HEK293 (cell line): Measurements from ENCODE around the gene NME1.

Experiments
- BCL11A ChIP-seq: fragments of 450-650 bp; formaldehyde crosslinking; IDR thresholded peaks from 2 replicates; pipeline ENCODE4 v1.5.1; 2016; ENCODE audit warnings: low read depth, missing biosample characterization, missing genetic modification characterization
- KLF10 ChIP-seq: fragments of 450-650 bp; IDR thresholded peaks from 2 replicates; pipeline ENCODE4 v1.5.1; 2018; ENCODE audit warnings: missing biosample characterization, mild to moderate bottlenecking, missing genetic modification characterization
- SP7 ChIP-seq: fragments of 450-650 bp; formaldehyde crosslinking; IDR thresholded peaks from 2 replicates; pipeline ENCODE4 v1.5.1; 2016; ENCODE audit warnings: missing biosample characterization, missing genetic modification characterization
- TCF7L2 ChIP-seq: IDR thresholded peaks from 2 replicates; pipeline ENCODE4 v1.6.1; 2011; ENCODE audit warnings: low read depth, mild to moderate bottlenecking, inconsistent platforms, low read length, moderate library complexity, borderline replicate concordance
- ZBTB7A ChIP-seq: fragments of 450-650 bp; formaldehyde crosslinking; IDR thresholded peaks from 2 replicates; pipeline ENCODE4 v1.5.1; 2016; ENCODE audit warnings: low read depth, missing biosample characterization, missing genetic modification characterization
- ZFP37 ChIP-seq: fragments of 450-650 bp; formaldehyde crosslinking; IDR thresholded peaks from 2 replicates; pipeline ENCODE4 v1.5.1; 2016; ENCODE audit warnings: missing biosample characterization, missing genetic modification characterization
- ZNF10 ChIP-seq: fragments of 450-650 bp; formaldehyde crosslinking; IDR thresholded peaks from 2 replicates; pipeline ENCODE4 v1.5.1; 2017; ENCODE audit warnings: missing biosample characterization, missing genetic modification characterization
- ZNF140 ChIP-seq: fragments of 450-650 bp; formaldehyde crosslinking; IDR thresholded peaks from 2 replicates; pipeline ENCODE4 v1.5.1; 2016; ENCODE audit warnings: missing biosample characterization, missing genetic modification characterization
- ZNF2 ChIP-seq: fragments of 450-650 bp; formaldehyde crosslinking; IDR thresholded peaks from 2 replicates; pipeline ENCODE4 v1.5.1; 2016; ENCODE audit warnings: missing biosample characterization, missing genetic modification characterization
- ZNF202 ChIP-seq: fragments of 450-650 bp; formaldehyde crosslinking; IDR thresholded peaks from 2 replicates; pipeline ENCODE4 v1.5.1; 2016; ENCODE audit warnings: missing biosample characterization, missing genetic modification characterization, borderline replicate concordance
- ZNF335 ChIP-seq: fragments of 450-650 bp; formaldehyde crosslinking; conservative IDR thresholded peaks from 2 replicates; pipeline ENCODE4 v1.5.1; 2016; ENCODE audit warnings: missing biosample characterization, missing genetic modification characterization
- ZNF366 ChIP-seq: fragments of 450-650 bp; formaldehyde crosslinking; conservative IDR thresholded peaks from 2 replicates; pipeline ENCODE4 v1.5.1; 2016; ENCODE audit warnings: missing biosample characterization, missing genetic modification characterization
- ZNF48 ChIP-seq: fragments of 450-650 bp; formaldehyde crosslinking; IDR thresholded peaks from 2 replicates; pipeline ENCODE4 v1.5.1; 2016; ENCODE audit warnings: missing biosample characterization, missing genetic modification characterization
- ZNF544 ChIP-seq: fragments of 450-650 bp; formaldehyde crosslinking; IDR thresholded peaks from 2 replicates; pipeline ENCODE4 v1.5.0; 2017; ENCODE audit warnings: missing biosample characterization, missing genetic modification characterization
- ZNF558 ChIP-seq: fragments of 450-650 bp; formaldehyde crosslinking; IDR thresholded peaks from 2 replicates; pipeline ENCODE4 v1.5.1; 2016; ENCODE audit warnings: missing biosample characterization, missing genetic modification characterization
- ZNF561 ChIP-seq: fragments of 450-650 bp; IDR thresholded peaks from 2 replicates; pipeline ENCODE4 v1.5.1; 2018; ENCODE audit warnings: missing biosample characterization, missing genetic modification characterization, borderline replicate concordance
- ZNF571 ChIP-seq: fragments of 450-650 bp; formaldehyde crosslinking; IDR thresholded peaks from 2 replicates; pipeline ENCODE4 v1.5.0; 2017; ENCODE audit warnings: missing biosample characterization, missing genetic modification characterization
- ZNF596 ChIP-seq: fragments of 450-650 bp; IDR thresholded peaks from 2 replicates; pipeline ENCODE4 v1.5.0; 2018; ENCODE audit warnings: missing biosample characterization, mild to moderate bottlenecking, missing genetic modification characterization, moderate library complexity
- TF ChIP-seq, protein P1 (sequence below): fragments of 450-650 bp; formaldehyde crosslinking; IDR thresholded peaks from 2 replicates; pipeline ENCODE4 v1.5.1; 2016; ENCODE audit warnings: missing biosample characterization, missing genetic modification characterization
- TF ChIP-seq, protein P2 (sequence below): fragments of 450-650 bp; formaldehyde crosslinking; IDR thresholded peaks from 2 replicates; pipeline ENCODE4 v1.5.1; 2016; ENCODE audit warnings: missing biosample characterization, missing genetic modification characterization
- TF ChIP-seq, protein P3 (sequence below): fragments of 450-650 bp; formaldehyde crosslinking; IDR thresholded peaks from 2 replicates; pipeline ENCODE4 v1.5.1; 2016; ENCODE audit warnings: missing biosample characterization, missing genetic modification characterization
- TF ChIP-seq, protein P4 (sequence below): fragments of 450-650 bp; formaldehyde crosslinking; IDR thresholded peaks from 2 replicates; pipeline ENCODE4 v1.5.1; 2016; ENCODE audit warnings: missing biosample characterization, missing genetic modification characterization
- TF ChIP-seq, protein P5 (sequence below): fragments of 450-650 bp; formaldehyde crosslinking; conservative IDR thresholded peaks from 2 replicates; pipeline ENCODE4 v1.5.1; 2016; ENCODE audit warnings: low read depth, missing biosample characterization, missing genetic modification characterization
- TF ChIP-seq, protein P6 (sequence below): fragments of 450-650 bp; formaldehyde crosslinking; IDR thresholded peaks from 2 replicates; pipeline ENCODE4 v1.5.1; 2016; ENCODE audit warnings: missing biosample characterization, missing genetic modification characterization
- TF ChIP-seq, protein P7 (sequence below): fragments of 450-650 bp; formaldehyde crosslinking; IDR thresholded peaks from 2 replicates; pipeline ENCODE4 v1.5.1; 2016; ENCODE audit warnings: missing biosample characterization, missing genetic modification characterization

NME1 gene

DNA sequence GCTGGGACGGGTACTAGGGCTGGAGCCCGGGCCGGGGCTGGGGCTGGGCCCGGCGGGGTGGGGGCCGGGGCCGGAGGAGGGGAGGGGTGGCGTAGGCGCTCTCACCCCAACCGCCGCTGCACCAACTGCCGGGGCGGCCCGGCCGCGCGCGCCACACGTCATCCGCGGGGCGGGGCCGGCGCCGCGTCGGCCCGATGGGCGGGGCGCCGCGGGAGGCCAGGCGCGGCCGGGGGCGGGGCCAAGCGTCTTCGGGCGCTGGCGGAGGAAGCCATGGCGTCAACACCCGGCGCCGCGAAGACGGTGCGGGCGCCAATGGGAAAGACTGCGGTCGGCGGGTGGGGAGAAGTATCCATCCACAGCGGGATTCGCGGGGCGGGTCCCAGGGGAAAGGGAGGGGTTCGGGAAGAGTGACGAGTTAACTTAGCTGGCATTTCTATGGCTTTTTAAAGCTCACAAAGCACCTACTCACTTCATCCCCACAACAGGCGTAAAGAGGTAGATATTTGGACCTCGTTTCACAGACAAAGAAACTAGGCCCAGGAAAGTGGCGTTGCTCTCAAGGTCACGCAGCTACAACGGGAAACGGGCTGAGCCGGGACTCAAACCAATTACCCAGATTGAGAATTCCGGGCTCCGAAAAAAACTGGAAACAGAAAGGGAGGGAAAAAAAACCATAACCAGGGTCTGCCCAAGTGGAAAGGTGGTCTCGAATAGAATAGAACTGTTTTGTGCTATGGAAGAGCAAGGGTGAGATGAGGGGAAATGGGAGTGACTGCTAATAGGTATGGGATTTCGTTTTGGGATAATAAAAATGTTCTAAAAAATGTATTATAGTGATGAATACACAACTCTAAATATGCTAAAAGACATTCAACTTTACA is 32.4 kb upstream of the NME1 start, which contains the start of gene SPAG9 (continued):
- TF ChIP-seq, protein P1, sequence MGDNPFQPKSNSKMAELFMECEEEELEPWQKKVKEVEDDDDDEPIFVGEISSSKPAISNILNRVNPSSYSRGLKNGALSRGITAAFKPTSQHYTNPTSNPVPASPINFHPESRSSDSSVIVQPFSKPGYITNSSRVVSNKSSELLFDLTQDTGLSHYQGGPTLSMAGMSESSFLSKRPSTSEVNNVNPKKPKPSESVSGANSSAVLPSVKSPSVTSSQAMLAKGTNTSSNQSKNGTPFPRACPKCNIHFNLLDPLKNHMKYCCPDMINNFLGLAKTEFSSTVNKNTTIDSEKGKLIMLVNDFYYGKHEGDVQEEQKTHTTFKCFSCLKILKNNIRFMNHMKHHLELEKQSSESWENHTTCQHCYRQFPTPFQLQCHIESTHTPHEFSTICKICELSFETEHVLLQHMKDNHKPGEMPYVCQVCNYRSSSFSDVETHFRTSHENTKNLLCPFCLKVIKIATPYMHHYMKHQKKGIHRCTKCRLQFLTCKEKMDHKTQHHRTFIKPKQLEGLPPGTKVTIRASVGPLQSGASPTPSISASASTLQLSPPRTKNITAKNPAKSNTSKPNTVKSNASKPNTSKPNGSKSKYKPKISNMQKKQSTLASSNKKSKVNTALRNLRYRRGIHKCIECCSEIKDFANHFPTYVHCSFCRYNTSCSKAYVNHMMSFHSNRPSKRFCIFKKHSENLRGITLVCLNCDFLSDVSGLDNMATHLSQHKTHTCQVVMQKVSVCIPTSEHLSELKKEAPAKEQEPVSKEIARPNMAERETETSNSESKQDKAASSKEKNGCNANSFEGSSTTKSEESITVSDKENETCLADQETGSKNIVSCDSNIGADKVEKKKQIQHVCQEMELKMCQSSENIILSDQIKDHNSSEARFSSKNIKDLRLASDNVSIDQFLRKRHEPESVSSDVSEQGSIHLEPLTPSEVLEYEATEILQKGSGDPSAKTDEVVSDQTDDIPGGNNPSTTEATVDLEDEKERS (tag by site-specific recombination), result no peak
- TF ChIP-seq, protein P2, sequence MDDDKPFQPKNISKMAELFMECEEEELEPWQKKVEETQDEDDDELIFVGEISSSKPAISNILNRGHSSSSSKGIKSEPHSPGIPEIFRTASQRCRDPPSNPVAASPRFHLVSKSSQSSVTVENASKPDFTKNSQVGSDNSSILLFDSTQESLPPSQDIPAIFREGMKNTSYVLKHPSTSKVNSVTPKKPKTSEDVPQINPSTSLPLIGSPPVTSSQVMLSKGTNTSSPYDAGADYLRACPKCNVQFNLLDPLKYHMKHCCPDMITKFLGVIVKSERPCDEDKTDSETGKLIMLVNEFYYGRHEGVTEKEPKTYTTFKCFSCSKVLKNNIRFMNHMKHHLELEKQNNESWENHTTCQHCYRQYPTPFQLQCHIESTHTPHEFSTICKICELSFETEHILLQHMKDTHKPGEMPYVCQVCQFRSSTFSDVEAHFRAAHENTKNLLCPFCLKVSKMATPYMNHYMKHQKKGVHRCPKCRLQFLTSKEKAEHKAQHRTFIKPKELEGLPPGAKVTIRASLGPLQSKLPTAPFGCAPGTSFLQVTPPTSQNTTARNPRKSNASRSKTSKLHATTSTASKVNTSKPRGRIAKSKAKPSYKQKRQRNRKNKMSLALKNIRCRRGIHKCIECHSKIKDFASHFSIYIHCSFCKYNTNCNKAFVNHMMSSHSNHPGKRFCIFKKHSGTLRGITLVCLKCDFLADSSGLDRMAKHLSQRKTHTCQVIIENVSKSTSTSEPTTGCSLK, result no peak
- TF ChIP-seq ZNF544 (tag by site-specific recombination) (no peak), ZNF10 (tag by site-specific recombination) (no peak), ZNF202 (no peak), ZNF571 (tag by site-specific recombination) (no peak), ZFP37 (0 out of 2 replicates have a peak, but pooled peaks have one; percentile 36), ZNF596 (tag by site-specific recombination) (no peak), TCF7L2 (no peak), ZNF366 (tag by site-specific recombination) (peak; percentile 78), ZNF48 (tag by site-specific recombination) (no peak), SP7 (tag by site-specific recombination) (peak; percentile 43), ZNF335 (tag by site-specific recombination) (peak; percentile 51), ZBTB7A (tag by site-specific recombination) (no peak), KLF10 (tag by site-specific recombination) (peak; percentile 53), ZNF2 (tag by site-specific recombination) (no peak; the same call in 1 of the 2 replicates), BCL11A (tag by site-specific recombination) (no peak), ZNF558 (tag by site-specific recombination) (0 out of 2 replicates have a peak, but pooled peaks have one; percentile 12), ZNF140 (tag by site-specific recombination) (no peak), ZNF561 (tag by site-specific recombination) (peak; percentile 34; the same call in 1 of the 2 replicates)
- TF ChIP-seq, protein P3, sequence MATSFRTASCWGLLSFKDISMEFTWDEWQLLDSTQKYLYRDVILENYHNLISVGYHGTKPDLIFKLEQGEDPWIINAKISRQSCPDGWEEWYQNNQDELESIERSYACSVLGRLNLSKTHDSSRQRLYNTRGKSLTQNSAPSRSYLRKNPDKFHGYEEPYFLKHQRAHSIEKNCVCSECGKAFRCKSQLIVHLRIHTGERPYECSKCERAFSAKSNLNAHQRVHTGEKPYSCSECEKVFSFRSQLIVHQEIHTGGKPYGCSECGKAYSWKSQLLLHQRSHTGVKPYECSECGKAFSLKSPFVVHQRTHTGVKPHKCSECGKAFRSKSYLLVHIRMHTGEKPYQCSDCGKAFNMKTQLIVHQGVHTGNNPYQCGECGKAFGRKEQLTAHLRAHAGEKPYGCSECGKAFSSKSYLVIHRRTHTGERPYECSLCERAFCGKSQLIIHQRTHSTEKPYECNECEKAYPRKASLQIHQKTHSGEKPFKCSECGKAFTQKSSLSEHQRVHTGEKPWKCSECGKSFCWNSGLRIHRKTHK, result no peak
- TF ChIP-seq, protein P4, sequence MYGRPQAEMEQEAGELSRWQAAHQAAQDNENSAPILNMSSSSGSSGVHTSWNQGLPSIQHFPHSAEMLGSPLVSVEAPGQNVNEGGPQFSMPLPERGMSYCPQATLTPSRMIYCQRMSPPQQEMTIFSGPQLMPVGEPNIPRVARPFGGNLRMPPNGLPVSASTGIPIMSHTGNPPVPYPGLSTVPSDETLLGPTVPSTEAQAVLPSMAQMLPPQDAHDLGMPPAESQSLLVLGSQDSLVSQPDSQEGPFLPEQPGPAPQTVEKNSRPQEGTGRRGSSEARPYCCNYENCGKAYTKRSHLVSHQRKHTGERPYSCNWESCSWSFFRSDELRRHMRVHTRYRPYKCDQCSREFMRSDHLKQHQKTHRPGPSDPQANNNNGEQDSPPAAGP (tag by site-specific recombination), result peak; percentile 83
- TF ChIP-seq, protein P5, sequence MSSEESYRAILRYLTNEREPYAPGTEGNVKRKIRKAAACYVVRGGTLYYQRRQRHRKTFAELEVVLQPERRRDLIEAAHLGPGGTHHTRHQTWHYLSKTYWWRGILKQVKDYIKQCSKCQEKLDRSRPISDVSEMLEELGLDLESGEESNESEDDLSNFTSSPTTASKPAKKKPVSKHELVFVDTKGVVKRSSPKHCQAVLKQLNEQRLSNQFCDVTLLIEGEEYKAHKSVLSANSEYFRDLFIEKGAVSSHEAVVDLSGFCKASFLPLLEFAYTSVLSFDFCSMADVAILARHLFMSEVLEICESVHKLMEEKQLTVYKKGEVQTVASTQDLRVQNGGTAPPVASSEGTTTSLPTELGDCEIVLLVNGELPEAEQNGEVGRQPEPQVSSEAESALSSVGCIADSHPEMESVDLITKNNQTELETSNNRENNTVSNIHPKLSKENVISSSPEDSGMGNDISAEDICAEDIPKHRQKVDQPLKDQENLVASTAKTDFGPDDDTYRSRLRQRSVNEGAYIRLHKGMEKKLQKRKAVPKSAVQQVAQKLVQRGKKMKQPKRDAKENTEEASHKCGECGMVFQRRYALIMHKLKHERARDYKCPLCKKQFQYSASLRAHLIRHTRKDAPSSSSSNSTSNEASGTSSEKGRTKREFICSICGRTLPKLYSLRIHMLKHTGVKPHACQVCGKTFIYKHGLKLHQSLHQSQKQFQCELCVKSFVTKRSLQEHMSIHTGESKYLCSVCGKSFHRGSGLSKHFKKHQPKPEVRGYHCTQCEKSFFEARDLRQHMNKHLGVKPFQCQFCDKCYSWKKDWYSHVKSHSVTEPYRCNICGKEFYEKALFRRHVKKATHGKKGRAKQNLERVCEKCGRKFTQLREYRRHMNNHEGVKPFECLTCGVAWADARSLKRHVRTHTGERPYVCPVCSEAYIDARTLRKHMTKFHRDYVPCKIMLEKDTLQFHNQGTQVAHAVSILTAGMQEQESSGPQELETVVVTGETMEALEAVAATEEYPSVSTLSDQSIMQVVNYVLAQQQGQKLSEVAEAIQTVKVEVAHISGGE (tag by site-specific recombination), result 0 out of 2 replicates have a peak, but pooled peaks have one; percentile 12
- TF ChIP-seq, protein P6, sequence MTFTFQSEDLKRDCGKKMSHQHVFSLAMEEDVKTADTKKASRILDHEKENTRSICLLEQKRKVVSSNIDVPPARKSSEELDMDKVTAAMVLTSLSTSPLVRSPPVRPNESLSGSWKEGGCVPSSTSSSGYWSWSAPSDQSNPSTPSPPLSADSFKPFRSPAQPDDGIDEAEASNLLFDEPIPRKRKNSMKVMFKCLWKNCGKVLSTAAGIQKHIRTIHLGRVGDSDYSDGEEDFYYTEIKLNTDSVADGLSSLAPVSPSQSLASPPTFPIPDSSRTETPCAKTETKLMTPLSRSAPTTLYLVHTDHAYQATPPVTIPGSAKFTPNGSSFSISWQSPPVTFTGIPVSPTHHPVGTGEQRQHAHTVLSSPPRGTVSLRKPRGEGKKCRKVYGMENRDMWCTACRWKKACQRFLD (tag by site-specific recombination), result no peak
- TF ChIP-seq, protein P7, sequence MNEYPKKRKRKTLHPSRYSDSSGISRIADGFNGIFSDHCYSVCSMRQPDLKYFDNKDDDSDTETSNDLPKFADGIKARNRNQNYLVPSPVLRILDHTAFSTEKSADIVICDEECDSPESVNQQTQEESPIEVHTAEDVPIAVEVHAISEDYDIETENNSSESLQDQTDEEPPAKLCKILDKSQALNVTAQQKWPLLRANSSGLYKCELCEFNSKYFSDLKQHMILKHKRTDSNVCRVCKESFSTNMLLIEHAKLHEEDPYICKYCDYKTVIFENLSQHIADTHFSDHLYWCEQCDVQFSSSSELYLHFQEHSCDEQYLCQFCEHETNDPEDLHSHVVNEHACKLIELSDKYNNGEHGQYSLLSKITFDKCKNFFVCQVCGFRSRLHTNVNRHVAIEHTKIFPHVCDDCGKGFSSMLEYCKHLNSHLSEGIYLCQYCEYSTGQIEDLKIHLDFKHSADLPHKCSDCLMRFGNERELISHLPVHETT (tag by site-specific recombination), result peak; percentile 60; the same call in 1 of the 2 replicates
